Mesenchymal stem cell (in vitro differentiated cells and primary cell): ENCODE results near the gene GARRE1.
A peak's percentile ranks its signal among the peaks of the same experiment; 100 is the strongest.

Source experiments
- DNase-seq: peaks from one replicate; pipeline ENCODE4 v3.0.0-alpha.2; 2013
- H2AFZ ChIP-seq: one replicate; pipeline ENCODE4 v1.6.1; 2013; ENCODE audit warnings: low read depth, mild to moderate bottlenecking, control low read depth, inconsistent platforms, low read length, moderate library complexity
- H2AK5ac ChIP-seq: 2 replicates; pipeline ENCODE4 v1.6.1; 2013; ENCODE audit warnings: low read length, moderate library complexity, mild to moderate bottlenecking, inconsistent platforms; ENCODE audit not compliant: severe bottlenecking
- H2BK120ac ChIP-seq: one replicate; pipeline ENCODE4 v1.6.1; 2013; ENCODE audit warnings: low read depth, mild to moderate bottlenecking, inconsistent platforms, low read length, moderate library complexity
- H2BK12ac ChIP-seq, 2 experiments: one replicate each; pipeline ENCODE4 v1.6.1; 2013; ENCODE audit warnings: inconsistent platforms in 2 of 2, low read length in 2 of 2, mild to moderate bottlenecking in 2 of 2, moderate library complexity in 2 of 2, control low read depth in 1 of 2
- H2BK15ac ChIP-seq: one replicate; pipeline ENCODE4 v1.6.1; 2013; ENCODE audit warnings: mild to moderate bottlenecking, low read depth, inconsistent platforms; ENCODE audit not compliant: poor library complexity, severe bottlenecking
- H2BK5ac ChIP-seq: 2 replicates; pipeline ENCODE4 v1.6.1; 2013; ENCODE audit warnings: low read depth, mild to moderate bottlenecking, low read length, control low read depth, inconsistent platforms; ENCODE audit not compliant: poor library complexity, severe bottlenecking
- H3K14ac ChIP-seq, 2 experiments: one replicate each; pipeline ENCODE4 v1.6.1; 2013; ENCODE audit warnings: inconsistent platforms in 2 of 2, low read length in 2 of 2, control low read depth in 1 of 2, mild to moderate bottlenecking in 1 of 2, moderate library complexity in 1 of 2
- H3K18ac ChIP-seq, 2 experiments: one replicate each; pipeline ENCODE4 v1.6.1; 2013; ENCODE audit warnings: inconsistent platforms in 2 of 2, low read length in 2 of 2, control low read depth in 1 of 2, low read depth in 1 of 2, mild to moderate bottlenecking in 1 of 2
- H3K23ac ChIP-seq, 2 experiments: one replicate each; pipeline ENCODE4 v1.6.1; 2013; ENCODE audit warnings: inconsistent platforms in 2 of 2, low read length in 2 of 2, mild to moderate bottlenecking in 2 of 2, moderate library complexity in 2 of 2, control low read depth in 1 of 2
- H3K27ac ChIP-seq: 2 replicates; pipeline ENCODE4 v1.5.1; 2013; ENCODE audit warnings: mild to moderate bottlenecking, moderate library complexity, low read length, control low read depth, inconsistent platforms; ENCODE audit not compliant: poor library complexity, severe bottlenecking
- H3K27me3 ChIP-seq, 2 experiments: 2 replicates each; pipeline versions ENCODE4 v1.6.1 to v1.7.0; 2013; ENCODE audit warnings: low read length in 2 of 2, mild to moderate bottlenecking in 2 of 2, moderate library complexity in 2 of 2, control low read depth in 1 of 2, inconsistent platforms in 1 of 2; ENCODE audit not compliant: control insufficient read depth in 1 of 2, insufficient read depth in 1 of 2
- H3K36me3 ChIP-seq, 2 experiments: 2 replicates each; pipeline versions ENCODE4 v1.6.1 to v1.7.0; 2013; ENCODE audit warnings: low read length in 2 of 2, control low read depth in 1 of 2, inconsistent platforms in 1 of 2, low read depth in 1 of 2, mild to moderate bottlenecking in 1 of 2; ENCODE audit not compliant: insufficient read depth in 2 of 2, control insufficient read depth in 1 of 2
- H3K4ac ChIP-seq, 2 experiments: one replicate each; pipeline ENCODE4 v1.6.1; 2013; ENCODE audit warnings: inconsistent platforms in 2 of 2, low read length in 2 of 2, mild to moderate bottlenecking in 2 of 2, moderate library complexity in 2 of 2, control low read depth in 1 of 2, low read depth in 1 of 2
- H3K4me1 ChIP-seq: 2 replicates; pipeline ENCODE4 v1.6.1; 2013; ENCODE audit warnings: low read depth, low read length, control low read depth; ENCODE audit not compliant: control insufficient read depth, insufficient read depth
- H3K4me2 ChIP-seq: 2 replicates; pipeline ENCODE4 v1.6.1; 2013; ENCODE audit warnings: low read length, mild to moderate bottlenecking, inconsistent platforms; ENCODE audit not compliant: poor library complexity, severe bottlenecking
- H3K4me3 ChIP-seq, 2 experiments: 2 replicates each; pipeline versions ENCODE4 v1.5.1 to v1.7.0; 2013; ENCODE audit warnings: low read length in 2 of 2, mild to moderate bottlenecking in 2 of 2, control low read depth in 1 of 2, low read depth in 1 of 2; ENCODE audit not compliant: insufficient read depth in 1 of 2
- H3K79me1 ChIP-seq: replicated peaks from 2 replicates; pipeline ENCODE4 v1.6.1; 2013; ENCODE audit warnings: mild to moderate bottlenecking, control low read depth, low read length, inconsistent platforms; ENCODE audit not compliant: poor library complexity, severe bottlenecking
- H3K9ac ChIP-seq: 2 replicates; pipeline ENCODE4 v1.7.0; 2013; ENCODE audit warnings: mild to moderate bottlenecking, low read length, moderate library complexity
- H3K9me3 ChIP-seq: 2 replicates; pipeline ENCODE4 v1.7.0; 2013; ENCODE audit warnings: mild to moderate bottlenecking, low read length; ENCODE audit not compliant: control insufficient read depth
- H4K8ac ChIP-seq: one replicate; pipeline ENCODE4 v1.6.1; 2013; ENCODE audit warnings: inconsistent platforms, mild to moderate bottlenecking, low read length, moderate library complexity
- H4K91ac ChIP-seq: one replicate; pipeline ENCODE4 v1.6.1; 2013; ENCODE audit warnings: mild to moderate bottlenecking, low read length, inconsistent platforms
- WGBS: methylation state at CpG from one replicate; pipeline ENCODE4 v1.1.7; 2013; ENCODE audit warnings: mixed read lengths; 5-methylcytosine and 5-hydroxymethylcytosine counted together

GARRE1 gene

GRCh38 chr19:34274284-34274826, 20.0 kb downstream of the GARRE1 start:
- Histone ChIP-seq H3K36me3 (no peaks in the 10 kb centered on the region), H3K23ac (no peak overlapping the region), H2AFZ (no peak overlapping the region), H3K14ac (no peak overlapping the region), H3K4me1 (peaks cover 12% of the 10 kb centered on the region), H3K18ac (no peak overlapping the region), H3K9me3 (no peaks in the 10 kb centered on the region), H4K91ac (no peak overlapping the region), H3K4ac (peak overlapping the region in 1 of 2 experiments; percentile 57), H3K4me3 (no peak overlapping the region), H3K9ac (peak overlapping the region; percentile 67), H2AK5ac (peak overlapping the region; percentile 93), H3K27ac (peak overlapping the region; percentile 95), H2BK120ac (no peak overlapping the region), H3K79me1 (peaks cover 25% of the 10 kb centered on the region), H4K8ac (no peak overlapping the region), H2BK15ac (no peak overlapping the region), H3K27me3 (no peaks in the 10 kb centered on the region), H2BK5ac (no peak overlapping the region), H3K4me2 (no peak overlapping the region), H2BK12ac (peak overlapping the region in 1 of 2 experiments; percentile 69)
- 80% methylated on average over 7 of the region's 7 CpGs for WGBS
- peak; percentile 48 for DNase-seq

- H3K9me3 ChIP-seq = no peaks in the 10 kb centered on the region
- no peak overlapping the region for H2AK5ac ChIP-seq
- no peak overlapping the region for H3K23ac ChIP-seq
- H2BK5ac ChIP-seq = no peak overlapping the region
- H3K4me1 ChIP-seq = peaks cover 9% of the 10 kb centered on the region
- H3K18ac ChIP-seq = no peak overlapping the region
- H3K27ac ChIP-seq = peak overlapping the region; percentile 95
- H3K79me1 ChIP-seq = peaks cover 23% of the 10 kb centered on the region
- WGBS = 40% methylated on average over 1 of the region's 4 CpGs
- H3K4ac ChIP-seq = peak overlapping the region in 1 of 2 experiments; percentile 57
- no peak overlapping the region for H3K4me3 ChIP-seq
- H3K36me3 ChIP-seq = no peaks in the 10 kb centered on the region
- H2AFZ ChIP-seq = no peak overlapping the region
- no peak overlapping the region for H2BK120ac ChIP-seq
- DNase-seq = peak; percentile 79
- peak overlapping the region; percentile 67 for H3K9ac ChIP-seq
- no peak overlapping the region for H4K91ac ChIP-seq
- no peak overlapping the region for H2BK12ac ChIP-seq
- no peak overlapping the region for H3K4me2 ChIP-seq
- H2BK15ac ChIP-seq = no peak overlapping the region
- H4K8ac ChIP-seq = no peak overlapping the region
- H3K14ac ChIP-seq = no peak overlapping the region
- H3K27me3 ChIP-seq = no peaks in the 10 kb centered on the region
Measured at GRCh38 chr19:34274827-34275625, 20.7 kb downstream of the GARRE1 start.

- Histone ChIP-seq H2AK5ac (no peak overlapping the region), H2BK15ac (no peak overlapping the region), H4K8ac (no peak overlapping the region), H3K36me3 (no peaks in the 10 kb centered on the region), H3K23ac (no peak overlapping the region), H2BK120ac (no peak overlapping the region), H2BK5ac (no peak overlapping the region), H4K91ac (no peak overlapping the region), H3K4me1 (peaks cover 5% of the 10 kb centered on the region), H3K4me2 (no peak overlapping the region), H3K9ac (no peak overlapping the region), H3K14ac (no peak overlapping the region), H3K4ac (no peak overlapping the region), H3K4me3 (no peak overlapping the region), H3K79me1 (peaks cover 22% of the 10 kb centered on the region), H3K27me3 (no peaks in the 10 kb centered on the region), H3K9me3 (no peaks in the 10 kb centered on the region), H2BK12ac (no peak overlapping the region), H2AFZ (no peak overlapping the region), H3K27ac (no peak overlapping the region), H3K18ac (no peak overlapping the region)
- 100% methylated on average over 1 of the region's 1 CpG for WGBS
- DNase-seq = no peak
Measured at GRCh38 chr19:34275705-34276104, 21.4 kb downstream of the GARRE1 start.

GRCh38 chr19:34276614-34277013, 22.3 kb downstream of the GARRE1 start:
- H4K91ac ChIP-seq = no peak overlapping the region
- no peaks in the 10 kb centered on the region for H3K9me3 ChIP-seq
- H3K4me3 ChIP-seq = no peak overlapping the region
- DNase-seq = no peak
- WGBS = 87% methylated on average over 4 of the region's 4 CpGs
- H3K36me3 ChIP-seq = peaks cover 0 to 3% of the 10 kb centered on the region in 2 experiments
- no peaks in the 10 kb centered on the region for H3K27me3 ChIP-seq
- no peak overlapping the region for H3K27ac ChIP-seq
- H3K4ac ChIP-seq = no peak overlapping the region
- H3K79me1 ChIP-seq = peaks cover 23% of the 10 kb centered on the region
- H3K14ac ChIP-seq = no peak overlapping the region
- peak overlapping the region; percentile 26 for H2AK5ac ChIP-seq
- no peak overlapping the region for H2BK120ac ChIP-seq
- H2AFZ ChIP-seq = no peak overlapping the region
- H2BK15ac ChIP-seq = no peak overlapping the region
- no peak overlapping the region for H2BK5ac ChIP-seq
- H3K18ac ChIP-seq = no peak overlapping the region
- no peak overlapping the region for H4K8ac ChIP-seq
- H3K23ac ChIP-seq = no peak overlapping the region
- no peak overlapping the region for H3K4me2 ChIP-seq
- peak overlapping the region; percentile 2 to 69 for H2BK12ac ChIP-seq
- H3K9ac ChIP-seq = no peak overlapping the region
- peaks cover 6% of the 10 kb centered on the region for H3K4me1 ChIP-seq
